GM18519 (cell line): Measurements from ENCODE around the gene HLTF.
"Not testable (repeated sequence)": the region's sequence is repeated elsewhere in the genome, so short reads cannot be mapped to it uniquely, and the experiment has no call there.

Source experiments
- ATAC-seq: cut with Tn5 transposase; IDR thresholded peaks from one replicate; pipeline ENCODE4 v1.9.1; 2021; ENCODE audit warnings: mild to moderate bottlenecking, moderate library complexity; ENCODE audit not compliant: unreplicated experiment, low FRiP score

The HLTF gene

DNA sequence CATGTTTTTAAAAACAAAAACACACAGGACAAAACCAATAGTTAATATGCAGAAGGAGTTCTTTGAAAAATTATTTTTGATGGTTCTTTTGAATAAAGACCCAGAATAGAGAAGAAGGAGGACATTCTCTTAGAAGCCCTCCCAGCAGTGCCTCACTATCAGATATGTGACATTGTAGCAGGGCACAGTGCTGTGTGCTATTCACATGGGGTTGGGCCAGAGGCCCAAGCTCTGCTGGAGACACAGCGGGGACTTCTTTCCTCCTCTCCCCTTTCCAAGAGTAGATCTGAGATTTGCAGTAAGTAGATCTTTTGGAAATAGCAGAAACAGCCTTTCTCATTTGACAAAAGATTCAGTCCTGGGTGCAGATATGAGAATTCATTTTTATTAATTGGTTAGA lies 88.7 kb downstream of the HLTF start:
- ATAC-seq, result no peak

DNA sequence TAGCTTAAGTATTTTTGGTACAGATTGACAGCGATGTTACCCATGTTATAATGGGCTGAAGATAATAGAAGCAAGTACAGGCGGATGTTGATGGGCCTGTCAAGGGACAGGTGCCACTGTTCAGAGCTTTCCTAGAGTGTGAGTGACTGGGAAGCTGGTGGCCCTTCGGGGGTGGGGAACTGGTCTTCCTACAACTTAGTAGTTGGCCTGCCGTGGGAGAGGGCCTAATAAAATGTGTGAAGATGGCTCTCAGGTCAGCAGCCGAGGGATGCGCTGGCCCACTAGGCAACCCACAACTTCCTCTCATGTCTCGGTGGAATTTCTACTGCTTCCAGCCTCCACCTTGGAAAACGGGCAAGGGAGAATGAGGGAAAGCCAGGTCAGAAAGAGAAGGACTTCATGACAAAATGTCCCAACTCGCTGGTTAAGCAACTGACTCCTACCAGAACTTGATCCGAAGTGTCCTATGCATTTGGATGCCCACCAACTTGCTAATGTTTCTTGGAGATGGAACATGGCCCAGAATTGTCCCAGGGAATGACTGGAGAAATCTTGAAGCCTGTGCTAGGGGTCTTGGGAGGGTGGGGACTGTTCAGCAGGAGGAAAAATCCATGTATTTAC lies 93.6 kb downstream of the HLTF start:
- ATAC-seq, result no peak

GRCh38 chr3:148992027-148992634 lies 94.2 kb downstream of the HLTF start:
- peak; percentile 16 for ATAC-seq

DNA sequence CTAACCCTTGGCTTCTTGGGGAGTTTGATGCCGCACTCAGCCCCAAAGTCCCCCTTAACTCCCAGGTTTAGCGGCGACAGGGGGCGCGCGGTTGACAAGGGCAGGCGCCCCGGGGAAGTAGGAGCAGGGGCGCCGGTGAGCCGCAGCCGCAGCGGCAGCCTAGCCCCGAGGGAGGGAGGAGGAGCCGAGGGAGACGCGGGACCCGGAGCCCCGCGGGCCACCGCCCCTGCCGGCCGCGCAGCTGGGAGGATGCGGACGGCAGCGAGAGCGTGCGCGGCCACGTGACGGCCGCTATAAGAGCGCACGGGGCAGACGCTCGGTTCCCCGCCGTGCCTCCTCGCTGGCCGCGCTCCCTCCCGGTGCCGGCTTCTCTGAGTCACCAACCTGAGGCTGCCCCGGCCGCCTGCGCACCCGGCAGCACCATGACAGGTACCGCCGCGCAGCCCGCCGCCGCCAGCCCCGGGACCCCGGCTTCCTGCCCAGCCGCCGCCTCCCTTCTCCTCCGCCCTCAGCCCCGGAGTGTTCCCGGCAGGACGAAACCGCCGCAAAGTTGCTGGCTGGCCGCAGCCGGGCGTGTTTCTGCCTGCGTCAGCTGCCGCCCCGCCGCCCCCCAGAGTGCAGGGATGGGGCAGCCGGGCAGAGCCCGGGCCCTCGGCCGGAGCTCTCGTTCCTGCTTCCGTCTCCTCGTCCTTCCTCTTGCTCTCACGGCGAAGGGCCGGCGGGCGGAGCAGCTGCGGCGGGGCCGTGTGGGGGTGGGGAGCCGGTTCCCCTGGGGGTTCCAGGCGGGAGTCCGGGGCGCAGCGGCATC lies 94.9 kb downstream of the HLTF start, which contains the start of gene GYG1:
TSS of gene GYG1 (plus strand) at position 322 of the 808 bp plus-strand sequence. CDS start at position 423, 101 bp downstream.
- peak; percentile 87 for ATAC-seq

DNA sequence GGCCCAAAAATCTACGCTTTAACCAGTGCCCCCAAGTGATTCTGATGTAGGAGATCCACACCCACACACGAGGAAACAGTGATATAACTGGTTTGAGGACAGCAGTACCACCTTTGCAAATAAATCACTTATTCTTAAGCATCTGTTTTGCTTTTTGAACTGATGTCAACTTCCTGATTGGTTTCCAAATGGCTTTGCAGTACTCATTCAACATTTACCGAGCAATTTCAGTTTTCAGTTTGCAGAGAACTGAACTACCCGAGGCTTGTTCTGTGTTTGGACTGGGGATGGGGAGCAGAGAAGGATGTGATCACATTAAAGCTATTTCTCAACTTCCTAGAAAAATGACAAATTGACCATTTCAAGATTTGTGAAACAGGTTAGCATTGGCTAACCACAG lies 96.1 kb downstream of the HLTF start:
- no peak for ATAC-seq

- not testable (repeated sequence) for ATAC-seq
Observed at GRCh38 chr3:148987551-148987950, 98.8 kb downstream of the HLTF start.

- ATAC-seq, result no peak
Observed at GRCh38 chr3:148981273-148981672, 105.1 kb downstream of the HLTF start.
